Right lobe of liver (tissue), 4 donors: Measurements from ENCODE around the gene DELE1.

Experiments
- POLR2A ChIP-seq: fragments of 450-650 bp; IDR thresholded peaks from one replicate; pipeline ENCODE4 v1.6.1; 2017; ENCODE audit warnings: antibody characterized with exemption, mild to moderate bottlenecking
- TF ChIP-seq, protein P1 (sequence below), 4 donors: fragments of 200-600 bp in 3 of 4; fragments of 450-650 bp in 1 of 4; IDR thresholded peaks; one replicate each; pipeline versions ENCODE4 v1.5.1 to v1.8.0; 2016 to 2022; ENCODE audit warnings: antibody characterized with exemption in 4 of 4, mild to moderate bottlenecking in 2 of 4
- donor health status: DM: no; HTN: no; CAD: no.
- donor health status: DM: no; HTN: no; CAD: no.
- donor health status: DM: no; HTN: yes; CAD: no.

DNA sequence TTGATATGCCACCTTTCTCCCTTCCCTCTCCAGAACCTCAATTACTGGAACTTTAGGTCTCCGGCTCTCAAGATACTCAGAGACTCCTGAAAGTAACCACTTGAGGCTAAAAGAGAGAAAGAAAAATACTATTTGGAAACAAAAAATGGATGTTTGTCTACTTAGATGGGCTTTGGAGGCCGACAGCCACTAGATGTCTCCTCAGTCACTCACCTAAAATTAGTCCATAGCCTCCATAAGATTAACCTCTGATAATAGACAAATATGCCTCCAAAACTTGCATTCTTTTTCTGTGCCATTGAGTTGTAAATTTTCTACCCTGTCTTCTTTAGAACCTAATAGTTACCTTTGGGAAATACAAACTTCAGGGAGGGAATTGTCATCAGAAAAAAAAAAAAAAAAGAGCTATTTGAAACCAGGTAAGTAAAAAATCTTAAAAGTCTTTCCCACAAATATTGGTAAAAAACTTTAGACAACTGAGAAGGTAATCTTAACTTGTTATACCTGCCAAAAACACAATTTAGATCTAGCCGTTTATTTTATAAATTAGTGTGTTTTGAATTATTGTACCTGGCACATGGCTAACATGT is 34.3 kb upstream of the DELE1 start:
- TF ChIP-seq, protein P1, sequence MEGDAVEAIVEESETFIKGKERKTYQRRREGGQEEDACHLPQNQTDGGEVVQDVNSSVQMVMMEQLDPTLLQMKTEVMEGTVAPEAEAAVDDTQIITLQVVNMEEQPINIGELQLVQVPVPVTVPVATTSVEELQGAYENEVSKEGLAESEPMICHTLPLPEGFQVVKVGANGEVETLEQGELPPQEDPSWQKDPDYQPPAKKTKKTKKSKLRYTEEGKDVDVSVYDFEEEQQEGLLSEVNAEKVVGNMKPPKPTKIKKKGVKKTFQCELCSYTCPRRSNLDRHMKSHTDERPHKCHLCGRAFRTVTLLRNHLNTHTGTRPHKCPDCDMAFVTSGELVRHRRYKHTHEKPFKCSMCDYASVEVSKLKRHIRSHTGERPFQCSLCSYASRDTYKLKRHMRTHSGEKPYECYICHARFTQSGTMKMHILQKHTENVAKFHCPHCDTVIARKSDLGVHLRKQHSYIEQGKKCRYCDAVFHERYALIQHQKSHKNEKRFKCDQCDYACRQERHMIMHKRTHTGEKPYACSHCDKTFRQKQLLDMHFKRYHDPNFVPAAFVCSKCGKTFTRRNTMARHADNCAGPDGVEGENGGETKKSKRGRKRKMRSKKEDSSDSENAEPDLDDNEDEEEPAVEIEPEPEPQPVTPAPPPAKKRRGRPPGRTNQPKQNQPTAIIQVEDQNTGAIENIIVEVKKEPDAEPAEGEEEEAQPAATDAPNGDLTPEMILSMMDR (IDR thresholded peaks at IDR 0.05) = peak; percentile 25 to 55 (median 42)
- TF ChIP-seq POLR2A = no peak
